GM23338 (cell line): Measurements from ENCODE around the gene FAM110C. TPM values are rescaled to one million over a fixed set of nuclear protein-coding genes. Genes with fewer than 3 reads are reported as not detected.
A peak's percentile ranks its signal among the peaks of the same experiment; 100 is the strongest.
"Not testable (repeated sequence)": the region's sequence is repeated elsewhere in the genome, so short reads cannot be mapped to it uniquely, and the experiment has no call there.

Source experiments
- ATAC-seq: fragments of 200-7000 bp; cut with Tn5 transposase; 3 replicates; pipeline ENCODE4 v1.9.1; 2020
- DNase-seq: peaks from one replicate; pipeline ENCODE4 v3.0.0-alpha.2; 2015; ENCODE audit warnings: low spot score
- H2AFZ ChIP-seq: fragments of 200-600 bp; sonication (generic); 2 replicates; pipeline ENCODE4 v1.8.0; 2016; ENCODE audit warnings: antibody characterized with exemption, mild to moderate bottlenecking, moderate library complexity
- H3F3A ChIP-seq: fragments of 200-600 bp; sonication (generic); replicated peaks from 2 replicates; pipeline ENCODE4 v1.8.0; 2017; ENCODE audit warnings: antibody characterized with exemption, mixed run types, low read depth
- H3K27ac ChIP-seq: fragments of 200-600 bp; sonication (generic); 2 replicates; pipeline ENCODE4 v1.6.1; 2016; ENCODE audit warnings: low read depth
- H3K27me3 ChIP-seq: fragments of 200-600 bp; sonication (generic); 2 replicates; pipeline ENCODE4 v1.8.0; 2016; ENCODE audit warnings: mild to moderate bottlenecking, mixed run types, moderate library complexity; ENCODE audit not compliant: insufficient read depth
- H3K36me3 ChIP-seq: fragments of 200-600 bp; sonication (generic); 2 replicates; pipeline ENCODE4 v1.8.0; 2016; ENCODE audit warnings: mild to moderate bottlenecking; ENCODE audit not compliant: insufficient read depth
- H3K4me1 ChIP-seq: fragments of 200-600 bp; sonication (generic); 2 replicates; pipeline ENCODE4 v1.8.0; 2016; ENCODE audit warnings: mild to moderate bottlenecking, moderate library complexity; ENCODE audit not compliant: insufficient read depth
- H3K4me2 ChIP-seq: fragments of 200-600 bp; sonication (generic); 2 replicates; pipeline ENCODE4 v1.7.1; 2017; ENCODE audit warnings: mixed run types
- H3K4me3 ChIP-seq: fragments of 200-600 bp; sonication (generic); 2 replicates; pipeline ENCODE4 v1.6.1; 2016; ENCODE audit warnings: mixed run types
- H3K79me2 ChIP-seq: fragments of 200-600 bp; sonication (generic); replicated peaks from 2 replicates; pipeline ENCODE4 v1.8.0; 2017; ENCODE audit warnings: mild to moderate bottlenecking; ENCODE audit not compliant: insufficient read depth
- H3K9me2 ChIP-seq: fragments of 200-600 bp; sonication (generic); 2 replicates; pipeline ENCODE4 v1.8.0; 2017; ENCODE audit not compliant: insufficient read depth
- H4K20me1 ChIP-seq: fragments of 200-600 bp; sonication (generic); replicated peaks from 2 replicates; pipeline ENCODE4 v1.8.0; 2017; ENCODE audit warnings: mild to moderate bottlenecking; ENCODE audit not compliant: insufficient read depth
- H3K27ac Mint-ChIP-seq: 2 replicates; pipeline ENCODE4 v1.8.0; 2020; ENCODE audit warnings: inconsistent platforms, mild to moderate bottlenecking, moderate library complexity, mixed read lengths
- H3K27me3 Mint-ChIP-seq: 3 replicates; pipeline ENCODE4 v1.8.0; 2022; ENCODE audit warnings: low read depth, mild to moderate bottlenecking, moderate library complexity, mixed read lengths, inconsistent platforms; ENCODE audit not compliant: insufficient read depth, poor library complexity
- H3K36me3 Mint-ChIP-seq: 3 replicates; pipeline ENCODE4 v1.8.0; 2021; ENCODE audit warnings: low read depth, mild to moderate bottlenecking, inconsistent platforms, moderate library complexity, mixed read lengths
- H3K4me1 Mint-ChIP-seq: 3 replicates; pipeline ENCODE4 v1.8.0; 2020; ENCODE audit warnings: mild to moderate bottlenecking, inconsistent platforms, mixed read lengths
- H3K4me3 Mint-ChIP-seq: 3 replicates; pipeline ENCODE4 v1.8.0; 2021; ENCODE audit warnings: moderate library complexity, mild to moderate bottlenecking, inconsistent platforms, mixed read lengths
- H3K9me3 Mint-ChIP-seq: 3 replicates; pipeline ENCODE4 v1.8.0; 2020; ENCODE audit warnings: moderate library complexity, mild to moderate bottlenecking, inconsistent platforms, mixed read lengths
- POLR2AphosphoS5 ChIP-seq: IDR thresholded peaks from 2 replicates; pipeline ENCODE4 v1.6.1; 2016; ENCODE audit warnings: antibody characterized with exemption, low read depth
- STAT1 ChIP-seq: IDR thresholded peaks from one replicate; pipeline ENCODE4 v1.6.1; 2016; ENCODE audit warnings: antibody characterized with exemption; ENCODE audit not compliant: unreplicated experiment
- polyA plus RNA-seq: library from polyadenylated mRNA; unstranded; fragments of >200 nt; fragmentation: Nextera tagmentation; extraction: Ambion mirVana; gene quantifications from 2 replicates; pipeline ENCODE4 v1.2.1, GENCODE V29; 2016
- total RNA-seq: library from RNA; depleted of rRNA; stranded (reverse); fragments of >200 nt; shearing (Covaris generic); gene quantifications from 2 replicates; pipeline ENCODE4 v1.2.3, GENCODE V29; 2014
- TF ChIP-seq, protein P1 (sequence below): IDR thresholded peaks from 2 replicates; pipeline ENCODE4 v1.6.1; 2016; ENCODE audit warnings: antibody characterized with exemption
- TF ChIP-seq, protein P2 (sequence below), 2 experiments: fragments of 200-600 bp in 1 of 2; sonication (generic) in 1 of 2; conservative IDR thresholded peaks; 2 replicates each; pipeline versions ENCODE4 v1.5.1 to v1.6.1; 2016 to 2017; ENCODE audit warnings: antibody characterized with exemption in 2 of 2, low read depth in 2 of 2, mild to moderate bottlenecking in 2 of 2, moderate library complexity in 1 of 2
- TF ChIP-seq, protein P3 (sequence below): fragments of 250-450 bp; sonication (Bioruptor Pico); IDR thresholded peaks from 2 replicates; pipeline ENCODE4 v1.5.0; 2020; ENCODE audit warnings: mild to moderate bottlenecking, moderate library complexity

Gene FAM110C
- total and polyA plus RNA-seq, 2 experiments from 2014 or later = 7.9 to 20.9 TPM

DNA sequence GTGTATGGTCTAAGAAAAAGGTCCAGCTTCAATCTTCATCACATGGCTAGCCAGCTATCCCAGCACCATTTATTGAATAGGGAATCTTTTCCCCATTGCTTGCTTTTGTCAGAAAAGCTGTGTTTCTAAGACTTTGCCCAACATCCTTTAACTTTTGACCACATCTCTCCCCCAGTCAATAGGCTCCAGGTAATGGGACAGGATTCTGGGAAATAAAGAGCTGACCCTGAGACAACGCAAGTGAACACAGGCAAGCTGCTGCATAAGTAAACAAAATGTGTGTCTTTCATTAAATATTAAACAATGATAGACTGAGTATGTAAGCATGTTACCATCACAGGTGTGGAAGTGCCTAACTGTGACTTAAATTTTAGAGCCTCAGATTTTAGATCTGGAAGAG, 23.0 kb downstream of the FAM110C start (continued):
- no peak for TF ChIP-seq POLR2AphosphoS5
- TF ChIP-seq, protein P1, sequence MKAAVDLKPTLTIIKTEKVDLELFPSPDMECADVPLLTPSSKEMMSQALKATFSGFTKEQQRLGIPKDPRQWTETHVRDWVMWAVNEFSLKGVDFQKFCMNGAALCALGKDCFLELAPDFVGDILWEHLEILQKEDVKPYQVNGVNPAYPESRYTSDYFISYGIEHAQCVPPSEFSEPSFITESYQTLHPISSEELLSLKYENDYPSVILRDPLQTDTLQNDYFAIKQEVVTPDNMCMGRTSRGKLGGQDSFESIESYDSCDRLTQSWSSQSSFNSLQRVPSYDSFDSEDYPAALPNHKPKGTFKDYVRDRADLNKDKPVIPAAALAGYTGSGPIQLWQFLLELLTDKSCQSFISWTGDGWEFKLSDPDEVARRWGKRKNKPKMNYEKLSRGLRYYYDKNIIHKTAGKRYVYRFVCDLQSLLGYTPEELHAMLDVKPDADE = no peak
- TF ChIP-seq STAT1 = no peak

DNA sequence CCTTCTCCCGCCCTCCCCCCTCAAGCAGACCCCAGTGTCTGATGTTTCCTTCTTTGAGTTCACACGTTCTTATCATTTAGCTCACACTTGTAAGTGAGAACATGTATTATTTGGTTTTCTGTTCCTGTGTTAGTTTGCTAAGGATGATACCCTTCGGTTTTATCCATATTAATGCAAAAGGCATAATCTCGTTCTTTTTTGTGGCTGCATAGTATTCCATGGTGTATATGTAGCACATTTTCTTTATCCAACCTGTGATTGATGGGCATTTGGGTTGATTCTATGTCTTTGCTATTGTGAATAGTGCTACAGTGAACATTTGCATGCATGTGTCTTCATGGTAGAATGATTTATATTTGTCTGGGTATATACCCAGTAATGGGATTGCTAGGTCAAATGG, 24.1 kb downstream of the FAM110C start:
- not testable (repeated sequence) for H3K4me3 Mint-ChIP-seq, H3K9me3 Mint-ChIP-seq, H3K4me3 ChIP-seq, H3K36me3 Mint-ChIP-seq, H3K4me1 ChIP-seq, H3K4me2 ChIP-seq, H2AFZ ChIP-seq, H3K79me2 ChIP-seq, H3K36me3 ChIP-seq, DNase-seq, H3K27me3 Mint-ChIP-seq, H3K9me2 ChIP-seq, H3K27ac Mint-ChIP-seq, ATAC-seq, H3K27me3 ChIP-seq, H3F3A ChIP-seq, H3K27ac ChIP-seq, H4K20me1 ChIP-seq
- H3K4me1 Mint-ChIP-seq = peaks cover 12% of the 10 kb centered on the region

DNA sequence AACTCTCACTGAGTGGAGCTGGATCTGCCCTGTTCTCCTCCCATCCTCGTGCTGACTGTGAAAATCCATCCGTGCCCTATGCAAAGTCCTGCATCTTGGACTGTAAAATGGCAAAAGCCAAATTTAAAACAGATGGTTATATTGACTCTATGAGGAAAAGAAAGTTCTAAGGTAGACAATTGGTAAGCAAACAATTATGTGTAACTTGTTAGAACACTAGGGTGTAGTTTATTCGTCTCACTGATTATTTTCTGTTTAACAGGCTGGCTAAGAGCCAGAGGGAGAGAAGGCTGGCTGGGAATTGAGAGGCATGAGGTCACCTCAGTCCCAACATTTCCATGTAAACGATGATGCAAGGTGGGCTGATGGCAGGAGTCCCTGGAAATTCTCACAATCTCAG, 26.0 kb downstream of the FAM110C start:
- H2AFZ ChIP-seq = 0 out of 2 replicates have a peak overlapping the region, but pooled peaks have one; percentile 14
- H3K27ac Mint-ChIP-seq, H3K36me3 ChIP-seq, H3K4me3 Mint-ChIP-seq, DNase-seq, H3K79me2 ChIP-seq, H3K27me3 Mint-ChIP-seq, H3K4me2 ChIP-seq, H3K27ac ChIP-seq, H3K4me3 ChIP-seq, H3K4me1 ChIP-seq, H3F3A ChIP-seq, H3K9me2 ChIP-seq, H3K36me3 Mint-ChIP-seq, ATAC-seq, H3K27me3 ChIP-seq, H3K9me3 Mint-ChIP-seq, H4K20me1 ChIP-seq: not testable (repeated sequence)
- peaks cover 17% of the 10 kb centered on the region for H3K4me1 Mint-ChIP-seq

DNA sequence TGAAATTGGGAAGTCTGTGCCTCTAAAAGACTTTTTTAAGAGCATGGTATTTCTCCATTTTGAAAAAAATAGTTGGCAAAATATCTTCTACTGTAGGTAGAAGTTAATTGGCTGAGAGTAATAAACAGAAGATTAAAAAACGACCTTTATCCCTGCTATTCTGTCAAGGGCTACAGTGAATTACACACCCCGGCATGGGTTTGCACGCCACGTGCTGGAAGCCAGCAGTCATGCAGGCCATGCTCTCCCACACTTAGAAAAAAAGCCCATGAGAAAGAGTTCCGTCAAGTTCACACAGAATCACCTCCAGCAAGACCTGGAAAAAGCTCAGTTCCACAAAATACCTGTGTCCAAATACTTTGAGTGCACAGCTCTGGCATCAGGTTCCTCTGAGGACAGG, 26.8 kb downstream of the FAM110C start:
- Histone ChIP-seq H3K79me2 (no peaks in the 10 kb centered on the region), H3K36me3 (no peaks in the 10 kb centered on the region), H3K27me3 (no peaks in the 10 kb centered on the region), H2AFZ (no peak overlapping the region), H3K4me2 (no peak overlapping the region), H3K9me2 (no peaks in the 10 kb centered on the region), H3K4me1 (no peaks in the 10 kb centered on the region), H3K27ac (no peak overlapping the region), H4K20me1 (no peaks in the 10 kb centered on the region), H3K4me3 (no peak overlapping the region), H3F3A (no peaks in the 10 kb centered on the region)
- no peak for ATAC-seq
- Mint-ChIP-seq H3K4me1 (peaks cover 17% of the 10 kb centered on the region), H3K4me3 (no peak overlapping the region), H3K27ac (no peak overlapping the region), H3K36me3 (no peaks in the 10 kb centered on the region), H3K27me3 (peaks cover 4% of the 10 kb centered on the region), H3K9me3 (no peaks in the 10 kb centered on the region)
- no peak for DNase-seq
- TF ChIP-seq, protein P1 = no peak
- TF ChIP-seq, protein P2, sequence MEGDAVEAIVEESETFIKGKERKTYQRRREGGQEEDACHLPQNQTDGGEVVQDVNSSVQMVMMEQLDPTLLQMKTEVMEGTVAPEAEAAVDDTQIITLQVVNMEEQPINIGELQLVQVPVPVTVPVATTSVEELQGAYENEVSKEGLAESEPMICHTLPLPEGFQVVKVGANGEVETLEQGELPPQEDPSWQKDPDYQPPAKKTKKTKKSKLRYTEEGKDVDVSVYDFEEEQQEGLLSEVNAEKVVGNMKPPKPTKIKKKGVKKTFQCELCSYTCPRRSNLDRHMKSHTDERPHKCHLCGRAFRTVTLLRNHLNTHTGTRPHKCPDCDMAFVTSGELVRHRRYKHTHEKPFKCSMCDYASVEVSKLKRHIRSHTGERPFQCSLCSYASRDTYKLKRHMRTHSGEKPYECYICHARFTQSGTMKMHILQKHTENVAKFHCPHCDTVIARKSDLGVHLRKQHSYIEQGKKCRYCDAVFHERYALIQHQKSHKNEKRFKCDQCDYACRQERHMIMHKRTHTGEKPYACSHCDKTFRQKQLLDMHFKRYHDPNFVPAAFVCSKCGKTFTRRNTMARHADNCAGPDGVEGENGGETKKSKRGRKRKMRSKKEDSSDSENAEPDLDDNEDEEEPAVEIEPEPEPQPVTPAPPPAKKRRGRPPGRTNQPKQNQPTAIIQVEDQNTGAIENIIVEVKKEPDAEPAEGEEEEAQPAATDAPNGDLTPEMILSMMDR (conservative IDR thresholded peaks at IDR 0.05; ENCODE audit: low read depth in 2 of 2) = no peak
- TF ChIP-seq, protein P3, sequence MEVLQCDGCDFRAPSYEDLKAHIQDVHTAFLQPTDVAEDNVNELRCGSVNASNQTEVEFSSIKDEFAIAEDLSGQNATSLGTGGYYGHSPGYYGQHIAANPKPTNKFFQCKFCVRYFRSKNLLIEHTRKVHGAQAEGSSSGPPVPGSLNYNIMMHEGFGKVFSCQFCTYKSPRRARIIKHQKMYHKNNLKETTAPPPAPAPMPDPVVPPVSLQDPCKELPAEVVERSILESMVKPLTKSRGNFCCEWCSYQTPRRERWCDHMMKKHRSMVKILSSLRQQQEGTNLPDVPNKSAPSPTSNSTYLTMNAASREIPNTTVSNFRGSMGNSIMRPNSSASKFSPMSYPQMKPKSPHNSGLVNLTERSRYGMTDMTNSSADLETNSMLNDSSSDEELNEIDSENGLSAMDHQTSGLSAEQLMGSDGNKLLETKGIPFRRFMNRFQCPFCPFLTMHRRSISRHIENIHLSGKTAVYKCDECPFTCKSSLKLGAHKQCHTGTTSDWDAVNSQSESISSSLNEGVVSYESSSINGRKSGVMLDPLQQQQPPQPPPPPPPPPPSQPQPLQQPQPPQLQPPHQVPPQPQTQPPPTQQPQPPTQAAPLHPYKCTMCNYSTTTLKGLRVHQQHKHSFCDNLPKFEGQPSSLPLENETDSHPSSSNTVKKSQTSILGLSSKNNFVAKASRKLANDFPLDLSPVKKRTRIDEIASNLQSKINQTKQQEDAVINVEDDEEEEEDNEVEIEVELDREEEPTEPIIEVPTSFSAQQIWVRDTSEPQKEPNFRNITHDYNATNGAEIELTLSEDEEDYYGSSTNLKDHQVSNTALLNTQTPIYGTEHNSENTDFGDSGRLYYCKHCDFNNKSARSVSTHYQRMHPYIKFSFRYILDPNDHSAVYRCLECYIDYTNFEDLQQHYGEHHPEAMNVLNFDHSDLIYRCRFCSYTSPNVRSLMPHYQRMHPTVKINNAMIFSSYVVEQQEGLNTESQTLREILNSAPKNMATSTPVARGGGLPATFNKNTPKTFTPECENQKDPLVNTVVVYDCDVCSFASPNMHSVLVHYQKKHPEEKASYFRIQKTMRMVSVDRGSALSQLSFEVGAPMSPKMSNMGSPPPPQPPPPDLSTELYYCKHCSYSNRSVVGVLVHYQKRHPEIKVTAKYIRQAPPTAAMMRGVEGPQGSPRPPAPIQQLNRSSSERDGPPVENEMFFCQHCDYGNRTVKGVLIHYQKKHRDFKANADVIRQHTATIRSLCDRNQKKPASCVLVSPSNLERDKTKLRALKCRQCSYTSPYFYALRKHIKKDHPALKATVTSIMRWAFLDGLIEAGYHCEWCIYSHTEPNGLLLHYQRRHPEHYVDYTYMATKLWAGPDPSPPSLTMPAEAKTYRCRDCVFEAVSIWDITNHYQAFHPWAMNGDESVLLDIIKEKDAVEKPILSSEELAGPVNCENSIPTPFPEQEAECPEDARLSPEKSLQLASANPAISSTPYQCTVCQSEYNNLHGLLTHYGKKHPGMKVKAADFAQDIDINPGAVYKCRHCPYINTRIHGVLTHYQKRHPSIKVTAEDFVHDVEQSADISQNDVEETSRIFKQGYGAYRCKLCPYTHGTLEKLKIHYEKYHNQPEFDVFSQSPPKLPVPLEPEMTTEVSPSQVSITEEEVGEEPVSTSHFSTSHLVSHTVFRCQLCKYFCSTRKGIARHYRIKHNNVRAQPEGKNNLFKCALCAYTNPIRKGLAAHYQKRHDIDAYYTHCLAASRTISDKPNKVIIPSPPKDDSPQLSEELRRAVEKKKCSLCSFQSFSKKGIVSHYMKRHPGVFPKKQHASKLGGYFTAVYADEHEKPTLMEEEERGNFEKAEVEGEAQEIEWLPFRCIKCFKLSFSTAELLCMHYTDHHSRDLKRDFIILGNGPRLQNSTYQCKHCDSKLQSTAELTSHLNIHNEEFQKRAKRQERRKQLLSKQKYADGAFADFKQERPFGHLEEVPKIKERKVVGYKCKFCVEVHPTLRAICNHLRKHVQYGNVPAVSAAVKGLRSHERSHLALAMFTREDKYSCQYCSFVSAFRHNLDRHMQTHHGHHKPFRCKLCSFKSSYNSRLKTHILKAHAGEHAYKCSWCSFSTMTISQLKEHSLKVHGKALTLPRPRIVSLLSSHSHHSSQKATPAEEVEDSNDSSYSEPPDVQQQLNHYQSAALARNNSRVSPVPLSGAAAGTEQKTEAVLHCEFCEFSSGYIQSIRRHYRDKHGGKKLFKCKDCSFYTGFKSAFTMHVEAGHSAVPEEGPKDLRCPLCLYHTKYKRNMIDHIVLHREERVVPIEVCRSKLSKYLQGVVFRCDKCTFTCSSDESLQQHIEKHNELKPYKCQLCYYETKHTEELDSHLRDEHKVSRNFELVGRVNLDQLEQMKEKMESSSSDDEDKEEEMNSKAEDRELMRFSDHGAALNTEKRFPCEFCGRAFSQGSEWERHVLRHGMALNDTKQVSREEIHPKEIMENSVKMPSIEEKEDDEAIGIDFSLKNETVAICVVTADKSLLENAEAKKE (CRISPR knock-in tag) = no peak
